Tibial artery (tissue), 4 donors: ENCODE measurements around the gene XRCC4.

Source experiments
- DNase-seq, 2 donors: peaks; one replicate each; pipeline ENCODE4 v3.0.0-alpha.2; 2019
- H3K27ac ChIP-seq, 2 donors: fragments of 200-600 bp; sonication (generic) in 1 of 2; 1 replicate in 1 of 2; 2 replicates in 1 of 2; pipeline ENCODE4 v1.5.1; 2018 to 2019; ENCODE audit warnings: mild to moderate bottlenecking in 1 of 2
- H3K27me3 ChIP-seq, 2 donors: fragments of 200-600 bp; sonication (generic) in 1 of 2; one replicate each; pipeline versions ENCODE4 v1.5.1 to v1.6.0; 2016 to 2019
- H3K36me3 ChIP-seq, 3 donors: fragments of 200-600 bp; sonication (generic) in 2 of 3; one replicate each; pipeline ENCODE4 v1.5.1; 2016 to 2019; ENCODE audit warnings: mild to moderate bottlenecking in 2 of 3
- H3K4me1 ChIP-seq, 4 donors: fragments of 200-600 bp; sonication (generic) in 2 of 4; 1 replicate in 3 of 4; 2 replicates in 1 of 4; pipeline ENCODE4 v1.5.1; 2016 to 2019
- H3K4me3 ChIP-seq, 2 donors: fragments of 200-600 bp; sonication (generic) in 1 of 2; 1 replicate in 1 of 2; 2 replicates in 1 of 2; pipeline ENCODE4 v1.5.1; 2018 to 2019; ENCODE audit warnings: mild to moderate bottlenecking in 2 of 2
- H3K9me3 ChIP-seq, 3 donors: fragments of 200-600 bp; sonication (generic) in 1 of 3; one replicate each; pipeline ENCODE4 v1.5.1; 2016 to 2019
- intact Hi-C: fragments of 100-400 bp; cut with DNase I; formaldehyde crosslinking; loops from one replicate; pipeline ENCODE4 v1.15.0; 2023; ENCODE audit warnings: low total_unique reads
- TF ChIP-seq, protein P1 (sequence below), 2 experiments: fragments of 200-600 bp in 1 of 2; fragments of 450-650 bp in 1 of 2; IDR thresholded peaks; one replicate each; pipeline ENCODE4 v1.5.1; 2017 to 2019; ENCODE audit warnings: antibody characterized with exemption in 2 of 2, mild to moderate bottlenecking in 1 of 2, moderate library complexity in 1 of 2

XRCC4 gene

GRCh38 chr5:83097689-83098231 lies 20.4 kb downstream of the XRCC4 start:
- DNase-seq = no peak
- Histone ChIP-seq H3K4me1 (peaks cover 0 to 24% (median 0%) of the 10 kb centered on the region in 4 donors), H3K27ac (no peak overlapping the region), H3K4me3 (no peak overlapping the region), H3K27me3 (no peaks in the 10 kb centered on the region), H3K9me3 (peaks cover 0 to 11% (median 0%) of the 10 kb centered on the region in 3 donors), H3K36me3 (no peaks in the 10 kb centered on the region)
- intact Hi-C loops = no loop called here
- TF ChIP-seq, protein P1, sequence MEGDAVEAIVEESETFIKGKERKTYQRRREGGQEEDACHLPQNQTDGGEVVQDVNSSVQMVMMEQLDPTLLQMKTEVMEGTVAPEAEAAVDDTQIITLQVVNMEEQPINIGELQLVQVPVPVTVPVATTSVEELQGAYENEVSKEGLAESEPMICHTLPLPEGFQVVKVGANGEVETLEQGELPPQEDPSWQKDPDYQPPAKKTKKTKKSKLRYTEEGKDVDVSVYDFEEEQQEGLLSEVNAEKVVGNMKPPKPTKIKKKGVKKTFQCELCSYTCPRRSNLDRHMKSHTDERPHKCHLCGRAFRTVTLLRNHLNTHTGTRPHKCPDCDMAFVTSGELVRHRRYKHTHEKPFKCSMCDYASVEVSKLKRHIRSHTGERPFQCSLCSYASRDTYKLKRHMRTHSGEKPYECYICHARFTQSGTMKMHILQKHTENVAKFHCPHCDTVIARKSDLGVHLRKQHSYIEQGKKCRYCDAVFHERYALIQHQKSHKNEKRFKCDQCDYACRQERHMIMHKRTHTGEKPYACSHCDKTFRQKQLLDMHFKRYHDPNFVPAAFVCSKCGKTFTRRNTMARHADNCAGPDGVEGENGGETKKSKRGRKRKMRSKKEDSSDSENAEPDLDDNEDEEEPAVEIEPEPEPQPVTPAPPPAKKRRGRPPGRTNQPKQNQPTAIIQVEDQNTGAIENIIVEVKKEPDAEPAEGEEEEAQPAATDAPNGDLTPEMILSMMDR (IDR thresholded peaks at IDR 0.05) = no peak

DNA sequence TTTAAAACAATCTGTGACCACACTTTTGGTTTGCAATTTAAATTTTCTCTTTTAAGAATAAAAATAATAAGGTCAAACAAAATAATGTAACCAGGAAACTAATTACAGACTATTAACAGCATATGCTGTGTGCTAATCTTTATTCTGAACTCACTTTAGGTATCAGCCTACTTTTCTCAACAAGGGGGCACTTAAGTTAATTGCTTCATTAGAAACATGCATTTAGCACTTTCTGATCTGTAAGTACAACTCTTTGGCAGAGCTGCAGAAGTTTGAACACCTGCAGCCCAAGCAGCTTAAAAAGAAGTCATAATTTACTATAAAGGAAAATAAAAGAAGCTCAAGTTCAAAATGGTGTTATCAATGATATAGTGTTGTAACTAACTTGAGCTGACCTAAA lies 21.7 kb downstream of the XRCC4 start:
- H3K27ac ChIP-seq = no peak overlapping the region
- DNase-seq = no peak
- H3K36me3 ChIP-seq = no peaks in the 10 kb centered on the region
- H3K4me1 ChIP-seq = peaks cover 0 to 24% (median 0%) of the 10 kb centered on the region in 4 donors
- no peaks in the 10 kb centered on the region for H3K9me3 ChIP-seq
- intact Hi-C loops = no loop called here
- no peak overlapping the region for H3K4me3 ChIP-seq
- H3K27me3 ChIP-seq = no peaks in the 10 kb centered on the region
- TF ChIP-seq, protein P1 (IDR thresholded peaks at IDR 0.05) = no peak

DNA sequence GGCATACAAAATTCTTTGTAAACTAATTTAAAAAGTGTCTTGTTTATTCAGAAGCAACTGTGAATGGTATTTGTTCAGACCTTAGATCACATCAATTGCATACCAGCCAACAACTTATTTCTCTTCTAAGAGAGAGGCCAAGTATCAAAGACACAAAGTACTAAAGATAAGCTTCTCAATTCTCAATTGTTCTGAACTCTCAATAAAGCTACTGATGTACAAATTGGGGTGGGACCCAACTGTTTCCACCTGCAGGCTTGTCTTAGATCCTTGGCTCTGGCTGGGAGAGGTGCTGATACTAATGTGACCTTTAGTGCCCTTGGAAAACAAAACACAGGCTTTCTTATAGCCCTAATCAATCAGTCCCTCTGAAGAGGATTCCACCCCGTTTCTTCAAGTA lies 22.1 kb downstream of the XRCC4 start:
- H3K27me3 ChIP-seq = no peaks in the 10 kb centered on the region
- H3K36me3 ChIP-seq = no peaks in the 10 kb centered on the region
- intact Hi-C loops = no loop called here
- peaks cover 0 to 24% (median 0%) of the 10 kb centered on the region in 4 donors for H3K4me1 ChIP-seq
- H3K4me3 ChIP-seq = no peak overlapping the region
- H3K27ac ChIP-seq = no peak overlapping the region
- TF ChIP-seq, protein P1 (IDR thresholded peaks at IDR 0.05) = no peak
- no peak for DNase-seq
- no peaks in the 10 kb centered on the region for H3K9me3 ChIP-seq

- H3K4me1 ChIP-seq = peaks cover 0 to 19% (median 0%) of the 10 kb centered on the region in 4 donors
- H3K27me3 ChIP-seq = no peaks in the 10 kb centered on the region
- intact Hi-C loops = no loop called here
- TF ChIP-seq, protein P1 (IDR thresholded peaks at IDR 0.05) = no peak
- DNase-seq = no peak
- H3K4me3 ChIP-seq = no peak overlapping the region
- no peaks in the 10 kb centered on the region for H3K36me3 ChIP-seq
- H3K27ac ChIP-seq = no peak overlapping the region
- no peaks in the 10 kb centered on the region for H3K9me3 ChIP-seq
Measured at GRCh38 chr5:83101514-83101913, 24.2 kb downstream of the XRCC4 start.

- Histone ChIP-seq H3K27ac (no peak overlapping the region), H3K36me3 (no peaks in the 10 kb centered on the region), H3K4me3 (no peak overlapping the region), H3K4me1 (peaks cover 0 to 12% (median 0%) of the 10 kb centered on the region in 4 donors), H3K9me3 (no peaks in the 10 kb centered on the region), H3K27me3 (no peaks in the 10 kb centered on the region)
- TF ChIP-seq, protein P1 (IDR thresholded peaks at IDR 0.05) = no peak
- intact Hi-C loops = no loop called here
- no peak for DNase-seq
Measured at GRCh38 chr5:83102364-83102980, 25.1 kb downstream of the XRCC4 start.
